ENCODE data around the gene SGK1.

DNA sequence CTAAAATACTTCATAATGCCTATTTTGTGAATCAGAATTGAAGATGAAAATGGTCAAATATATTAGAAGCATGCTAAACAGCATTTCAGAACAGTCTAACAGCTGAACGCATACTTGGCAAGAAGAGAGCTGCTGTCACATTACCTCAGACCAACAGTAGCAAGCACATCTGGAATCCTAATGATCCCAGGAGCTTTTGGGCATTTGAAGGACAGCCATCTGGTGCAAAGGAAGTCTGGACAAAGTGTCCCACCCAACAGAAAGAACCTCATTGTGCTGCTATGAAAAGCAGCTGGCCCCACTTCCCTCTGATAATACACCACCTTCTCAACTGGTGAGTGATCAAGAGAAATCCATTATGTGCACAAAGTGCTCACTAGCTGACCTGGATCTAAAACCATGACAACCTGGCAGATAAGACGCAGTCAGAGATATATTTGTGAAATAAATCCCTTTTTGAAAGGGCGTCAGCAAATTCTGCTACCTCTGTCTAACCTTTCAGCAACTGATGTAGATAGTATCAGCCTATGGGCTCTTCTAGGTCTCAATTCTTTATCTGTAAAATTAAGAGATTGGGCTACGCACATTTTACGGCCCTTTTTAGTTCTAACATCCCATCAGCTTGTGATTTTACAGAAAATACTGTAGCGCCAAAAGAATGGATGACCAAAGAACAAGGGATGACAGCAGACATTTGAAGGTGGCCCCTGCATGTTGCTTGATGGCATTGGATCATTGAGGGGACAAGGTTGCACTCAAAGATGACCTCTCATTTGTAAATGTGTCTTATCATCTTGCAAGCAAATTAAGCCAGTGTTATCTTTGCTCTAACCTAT lies 78.7 kb downstream of the SGK1 start:
- TF ChIP-seq, protein P1, sequence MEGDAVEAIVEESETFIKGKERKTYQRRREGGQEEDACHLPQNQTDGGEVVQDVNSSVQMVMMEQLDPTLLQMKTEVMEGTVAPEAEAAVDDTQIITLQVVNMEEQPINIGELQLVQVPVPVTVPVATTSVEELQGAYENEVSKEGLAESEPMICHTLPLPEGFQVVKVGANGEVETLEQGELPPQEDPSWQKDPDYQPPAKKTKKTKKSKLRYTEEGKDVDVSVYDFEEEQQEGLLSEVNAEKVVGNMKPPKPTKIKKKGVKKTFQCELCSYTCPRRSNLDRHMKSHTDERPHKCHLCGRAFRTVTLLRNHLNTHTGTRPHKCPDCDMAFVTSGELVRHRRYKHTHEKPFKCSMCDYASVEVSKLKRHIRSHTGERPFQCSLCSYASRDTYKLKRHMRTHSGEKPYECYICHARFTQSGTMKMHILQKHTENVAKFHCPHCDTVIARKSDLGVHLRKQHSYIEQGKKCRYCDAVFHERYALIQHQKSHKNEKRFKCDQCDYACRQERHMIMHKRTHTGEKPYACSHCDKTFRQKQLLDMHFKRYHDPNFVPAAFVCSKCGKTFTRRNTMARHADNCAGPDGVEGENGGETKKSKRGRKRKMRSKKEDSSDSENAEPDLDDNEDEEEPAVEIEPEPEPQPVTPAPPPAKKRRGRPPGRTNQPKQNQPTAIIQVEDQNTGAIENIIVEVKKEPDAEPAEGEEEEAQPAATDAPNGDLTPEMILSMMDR (IDR thresholded peaks at IDR 0.05 in 8 of 11, conservative IDR thresholded peaks at IDR 0.05 in 3 of 11) = no peak
- peak in 1 of 3 donors; percentile 13 for TF ChIP-seq POLR2AphosphoS5 (IDR thresholded peaks at IDR 0.05)
